Stomach (tissue), 9 donors: Measurements from ENCODE around the gene ALG8. TPM values are rescaled to one million over a fixed set of nuclear protein-coding genes. Genes with fewer than 3 reads are reported as not detected.

Experiments
- DNase-seq, 2 donors: peaks; one replicate each; pipeline versions ENCODE4 v3.0.0 to v3.0.0-alpha.2; 2013 to 2019
- H3K27ac ChIP-seq, 5 donors: fragments of 200-600 bp in 4 of 5; sonication (generic) in 4 of 5; one replicate each; pipeline ENCODE4 v1.5.1; 2013 to 2019; ENCODE audit warnings: mild to moderate bottlenecking in 1 of 5, moderate library complexity in 1 of 5
- H3K27me3 ChIP-seq, 3 donors: fragments of 200-600 bp; sonication (generic); one replicate each; pipeline ENCODE4 v1.5.1; 2017 to 2019; ENCODE audit warnings: mixed run types in 1 of 3
- H3K36me3 ChIP-seq, 4 donors: fragments of 200-600 bp; sonication (generic); 1 replicate in 3 of 4; 2 replicates in 1 of 4; pipeline ENCODE4 v1.5.1; 2016 to 2019
- H3K4me1 ChIP-seq, 4 donors: fragments of 200-600 bp; sonication (generic); one replicate each; pipeline ENCODE4 v1.5.1; 2016 to 2019
- H3K4me3 ChIP-seq, 4 donors: fragments of 200-600 bp; sonication (generic) in 3 of 4; one replicate each; pipeline ENCODE4 v1.5.1; 2016 to 2019; ENCODE audit warnings: mild to moderate bottlenecking in 1 of 4
- H3K9me3 ChIP-seq, 4 donors: fragments of 200-600 bp; sonication (generic); one replicate each; pipeline ENCODE4 v1.5.1; 2016 to 2019
- CTCF ChIP-seq, 7 experiments: fragments of 450-650 bp in 4 of 7; fragments of 200-600 bp in 3 of 7; sonication (generic) in 3 of 7; IDR thresholded peaks; one replicate each; pipeline ENCODE4 v1.5.1; 2016 to 2019; ENCODE audit warnings: antibody characterized with exemption in 7 of 7, control low read depth in 2 of 7, mild to moderate bottlenecking in 1 of 7
- EP300 ChIP-seq: sonication (generic); formaldehyde crosslinking; IDR thresholded peaks from one replicate; pipeline ENCODE4 v1.6.1; 2017; ENCODE audit warnings: antibody characterized with exemption
- POLR2A ChIP-seq, 4 donors: fragments of 450-650 bp; IDR thresholded peaks; one replicate each; pipeline ENCODE4 v1.6.1; 2016; ENCODE audit warnings: antibody characterized with exemption in 4 of 4, control low read depth in 2 of 4, mild to moderate bottlenecking in 1 of 4, moderate library complexity in 1 of 4
- POLR2AphosphoS5 ChIP-seq, 3 donors: sonication (generic); formaldehyde crosslinking; IDR thresholded peaks; one replicate each; pipeline ENCODE4 v1.6.1; 2016; ENCODE audit warnings: antibody characterized with exemption in 3 of 3
- WGBS, 5 donors: extraction: QIAGEN DNeasy Blood & Tissue Kit in 3 of 5; methylation state at CpG; one replicate each; pipeline versions ENCODE4 v1.1.5 to v1.1.7; 2013 to 2018; 5-methylcytosine and 5-hydroxymethylcytosine counted together
- intact Hi-C: fragments of 100-400 bp; cut with DNase I; formaldehyde crosslinking; loops from one replicate; pipeline ENCODE4 v1.15.1; 2023; ENCODE audit warnings: low total_unique reads
- polyA plus RNA-seq, 3 donors: library from polyadenylated mRNA; stranded (reverse); fragments of 200-250 nt; gene quantifications; one replicate each; pipeline ENCODE4 v1.2.3, GENCODE V29; 2013
- total RNA-seq, 5 donors: library from RNA; depleted of rRNA; stranded (reverse); fragments of >200 nt; gene quantifications; one replicate each; pipeline versions ENCODE4 v1.1.0 to v1.2.3, GENCODE V29; 2014 to 2016
- donor health status: healthy with polysubstance abuse.
- donor health status: Bipolar disorder and iron deficiency.
- donor health status: healthy.

ALG8 gene
- total and polyA plus RNA-seq, 8 donors: 3.8 to 58.2 (median 24.5) TPM

GRCh38 chr11:78081583-78081982 lies 57.8 kb downstream of the ALG8 start:
- Histone ChIP-seq H3K27me3 (no peaks in the 10 kb centered on the region), H3K9me3 (no peaks in the 10 kb centered on the region), H3K36me3 (no peaks in the 10 kb centered on the region), H3K4me1 (peaks cover 26 to 38% (median 29%) of the 10 kb centered on the region in 4 donors), H3K27ac (no peak overlapping the region), H3K4me3 (no peak overlapping the region)
- WGBS, 5 donors: 80 to 93% (median 89%) methylated on average over 6 of the region's 6 CpGs
- intact Hi-C loops: no loop called here
- no peak for DNase-seq
- TF ChIP-seq EP300 (no peak), CTCF (IDR thresholded peaks at IDR 0.05) (no peak), POLR2A (IDR thresholded peaks at IDR 0.05) (no peak), POLR2AphosphoS5 (IDR thresholded peaks at IDR 0.05) (no peak)

DNA sequence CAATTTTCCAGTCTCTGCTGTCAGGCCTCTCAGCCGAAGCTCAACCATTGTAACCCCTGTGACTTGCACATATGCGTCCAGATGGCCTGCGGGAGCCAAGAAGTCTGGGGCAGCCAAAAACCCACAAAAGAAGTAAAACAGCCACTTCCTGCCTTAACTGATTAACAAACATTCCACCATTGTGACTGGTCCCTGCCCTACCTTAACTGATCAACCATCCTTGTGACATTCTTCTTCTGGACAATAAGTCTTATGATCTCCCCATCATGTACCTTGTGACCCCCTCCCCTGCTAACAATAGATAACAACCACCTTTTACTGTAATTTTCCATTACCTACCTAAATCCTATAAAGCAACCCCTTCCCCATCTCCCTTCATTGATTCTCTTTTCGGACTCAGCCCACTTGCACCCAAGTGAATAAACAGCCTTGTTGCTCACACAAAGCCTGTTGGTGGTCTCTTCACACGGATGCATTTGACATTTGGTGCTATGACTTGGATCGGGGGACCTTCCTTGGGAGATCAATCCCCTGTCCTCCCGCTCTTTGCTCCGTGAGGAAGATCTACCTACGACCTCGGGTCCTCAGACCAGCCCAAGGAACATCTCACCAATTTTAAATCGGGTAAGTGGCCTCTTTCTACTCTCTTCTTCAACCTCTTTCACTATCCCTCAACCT lies 58.5 kb downstream of the ALG8 start:
- TF ChIP-seq POLR2A (IDR thresholded peaks at IDR 0.05) (no peak), CTCF (IDR thresholded peaks at IDR 0.05) (no peak), POLR2AphosphoS5 (IDR thresholded peaks at IDR 0.05) (no peak)
- intact Hi-C loops: no loop called here
- peak in 1 of 2 donors; percentile 22 for DNase-seq
- 75 to 85% (median 79%) methylated on average over 11 of the region's 11 CpGs for WGBS, 5 donors
- Histone ChIP-seq H3K27me3 (no peaks in the 10 kb centered on the region), H3K36me3 (no peaks in the 10 kb centered on the region), H3K4me3 (no peak overlapping the region), H3K27ac (peak overlapping the region in 1 of 5 donors; percentile 92), H3K4me1 (peaks cover 31 to 44% (median 36%) of the 10 kb centered on the region in 4 donors), H3K9me3 (no peaks in the 10 kb centered on the region)

GRCh38 chr11:78080084-78080817 lies 59.2 kb downstream of the ALG8 start:
- DNase-seq: no peak
- H3K27me3 ChIP-seq: no peaks in the 10 kb centered on the region
- intact Hi-C loops: no loop called here
- H3K4me1 ChIP-seq: peaks cover 35 to 51% (median 41%) of the 10 kb centered on the region in 4 donors
- peak overlapping the region; percentile 57 to 97 (median 92) for H3K4me3 ChIP-seq
- no peaks in the 10 kb centered on the region for H3K36me3 ChIP-seq
- no peak for TF ChIP-seq CTCF (IDR thresholded peaks at IDR 0.05)
- no peak for TF ChIP-seq POLR2AphosphoS5 (IDR thresholded peaks at IDR 0.05)
- H3K27ac ChIP-seq: peak overlapping the region; percentile 77 to 92 (median 91)
- no peaks in the 10 kb centered on the region for H3K9me3 ChIP-seq
- WGBS, 5 donors: 55 to 60% (median 59%) methylated on average over 23 of the region's 23 CpGs

- peak within 1 kb of the TSS; percentile 57 to 97 (median 92) for H3K4me3 ChIP-seq
- H3K27me3 ChIP-seq: no peaks in the 10 kb centered on the region
- H3K9me3 ChIP-seq: no peaks in the 10 kb centered on the region
- no peaks in the 10 kb centered on the region for H3K36me3 ChIP-seq
- peaks cover 35 to 59% (median 49%) of the 10 kb centered on the region in 4 donors for H3K4me1 ChIP-seq
- peak; percentile 83 to 95 for DNase-seq
- peak within 1 kb of the TSS; percentile 77 to 92 (median 91) for H3K27ac ChIP-seq
- peak; percentile 75 to 91 (median 88) for TF ChIP-seq POLR2AphosphoS5 (IDR thresholded peaks at IDR 0.05)
- TF ChIP-seq EP300: no peak
- peak in 1 of 7 experiments; percentile 12 for TF ChIP-seq CTCF (IDR thresholded peaks at IDR 0.05)
- 0 to 1% (median 0%) methylated on average over 40 to 68 of the region's 68 CpGs for WGBS, 5 donors
- intact Hi-C loops: no loop called here
Observed at GRCh38 chr11:78079232-78080083, 60.0 kb downstream of the ALG8 start, which contains the start of gene NDUFC2. Gene NDUFC2 (minus strand): TSS chr11:78079862. CDS start chr11:78079744, 118 bp downstream.
